Endothelial cell of umbilical vein (primary cell): ENCODE measurements around the gene KAZN. TPM values are rescaled to one million over a fixed set of nuclear protein-coding genes. Genes with fewer than 3 reads are reported as not detected.

Experiments used
- BruUV-seq: library from RNA; stranded (reverse); fragments of 400-500 nt; replicated peaks from 2 replicates; lab custom pipeline; 2021; lab: Mats Ljungman, UMichigan
- CTCF ChIA-PET: fragments of 300-600, 350-600 bp; sonication (Branson Sonifier 250); formaldehyde crosslinking; loops from one replicate; lab custom pipeline; 2021; ENCODE audit warnings: antibody characterized with exemption, inconsistent platforms; lab: Charles Lee
- POLR2A ChIA-PET: fragments of 300-600, 350-600 bp; sonication (Branson Sonifier 250); formaldehyde crosslinking; loops from one replicate; lab custom pipeline; 2021; ENCODE audit warnings: antibody characterized with exemption, inconsistent platforms; lab: Charles Lee
- DNase-seq: peaks from one replicate; pipeline ENCODE4 v3.0.0-alpha.2; 2011; ENCODE audit warnings: low read depth, low spot score
- FAIRE-seq: peaks from 2 replicates; lab custom pipeline; 2011; peaks lifted over from hg19 to GRCh38; lab: Jason Lieb, UNC
- H2AFZ ChIP-seq: 2 replicates; pipeline ENCODE4 v1.6.0; 2012; ENCODE audit warnings: low read depth, low read length, control low read depth, inconsistent platforms
- H3K27ac ChIP-seq: 2 replicates; pipeline ENCODE4 v1.5.1; 2011; ENCODE audit warnings: low read depth, mild to moderate bottlenecking, control low read depth, low read length, moderate library complexity; ENCODE audit not compliant: insufficient read depth
- H3K27me3 ChIP-seq, 2 experiments: 2 replicates each; pipeline versions ENCODE4 v1.6.0 to v1.6.1; 2011; ENCODE audit warnings: low read length in 2 of 2, mixed read lengths in 1 of 2; ENCODE audit not compliant: control insufficient read depth in 2 of 2, insufficient read depth in 2 of 2
- H3K36me3 ChIP-seq, 2 experiments: 2 replicates in 1 of 2; 3 replicates in 1 of 2; pipeline ENCODE4 v1.5.1; 2011; ENCODE audit warnings: low read length in 2 of 2, mild to moderate bottlenecking in 1 of 2, moderate library complexity in 1 of 2; ENCODE audit not compliant: control insufficient read depth in 2 of 2, insufficient read depth in 2 of 2; ENCODE audit errors: extremely low read depth in 1 of 2
- H3K4me1 ChIP-seq: 3 replicates; pipeline ENCODE4 v1.5.1; 2011; ENCODE audit warnings: mild to moderate bottlenecking, low read length; ENCODE audit not compliant: control insufficient read depth, insufficient read depth; ENCODE audit errors: extremely low read depth
- H3K4me2 ChIP-seq: 2 replicates; pipeline ENCODE4 v1.6.1; 2011; ENCODE audit warnings: low read length, control low read depth, mixed read lengths; ENCODE audit not compliant: insufficient read depth
- H3K4me3 ChIP-seq, 3 experiments: fragments of 200-600 bp in 1 of 3; sonication (generic), shearing (Covaris generic) in 1 of 3; replicated peaks in 1 of 3; 2 replicates each; pipeline ENCODE4 v1.5.1; 2011 to 2016; ENCODE audit warnings: control low read depth in 3 of 3, low read length in 3 of 3, mild to moderate bottlenecking in 2 of 3, inconsistent platforms in 1 of 3, low read depth in 1 of 3, moderate library complexity in 1 of 3; ENCODE audit not compliant: insufficient read depth in 1 of 3
- H3K79me2 ChIP-seq: 2 replicates; pipeline ENCODE4 v1.6.0; 2012; ENCODE audit warnings: low read length, inconsistent platforms; ENCODE audit not compliant: control insufficient read depth, insufficient read depth
- H3K9ac ChIP-seq: replicated peaks from 2 replicates; pipeline ENCODE3; 2011; ENCODE audit warnings: low read length, control low read depth; ENCODE audit not compliant: insufficient read depth; ENCODE audit errors: extremely low read depth
- H3K9me1 ChIP-seq: replicated peaks from 3 replicates; pipeline ENCODE4 v1.6.0; 2011; ENCODE audit warnings: mild to moderate bottlenecking, low read length; ENCODE audit not compliant: control insufficient read depth, insufficient read depth; ENCODE audit errors: extremely low read depth
- H3K9me3 ChIP-seq: replicated peaks from 2 replicates; pipeline ENCODE4 v1.5.1; 2012; ENCODE audit warnings: low read length, inconsistent platforms; ENCODE audit not compliant: control insufficient read depth, insufficient read depth
- H4K20me1 ChIP-seq: replicated peaks from 2 replicates; pipeline ENCODE3; 2011; ENCODE audit warnings: mild to moderate bottlenecking, low read length; ENCODE audit not compliant: control insufficient read depth, insufficient read depth; ENCODE audit errors: extremely low read depth
- EZH2 ChIP-seq: IDR thresholded peaks from 2 replicates; pipeline ENCODE4 v1.6.1; 2012; ENCODE audit warnings: borderline replicate concordance, low read depth, mild to moderate bottlenecking, moderate library complexity, low read length, inconsistent platforms; ENCODE audit not compliant: severe bottlenecking
- FOS ChIP-seq: IDR thresholded peaks from 2 replicates; pipeline ENCODE4 v1.6.1; 2011; ENCODE audit warnings: mild to moderate bottlenecking, low read length, moderate library complexity, borderline replicate concordance; ENCODE audit not compliant: insufficient read depth
- GATA2 ChIP-seq: IDR thresholded peaks from 2 replicates; pipeline ENCODE4 v1.7.0; 2011; ENCODE audit warnings: low read depth, mild to moderate bottlenecking, moderate library complexity, mixed read lengths, low read length; ENCODE audit not compliant: insufficient read length, insufficient read depth
- JUN ChIP-seq: IDR thresholded peaks from 2 replicates; pipeline ENCODE4 v1.6.1; 2011; ENCODE audit warnings: borderline replicate concordance, low read depth; ENCODE audit not compliant: insufficient read length, insufficient read depth
- MYC ChIP-seq: IDR thresholded peaks from one replicate; pipeline ENCODE4 v1.6.1; 2011; ENCODE audit warnings: mild to moderate bottlenecking, low read depth, low read length
- POLR2A ChIP-seq: IDR thresholded peaks from 2 replicates; pipeline ENCODE4 v1.6.1; 2012; ENCODE audit warnings: low read depth, mild to moderate bottlenecking, control low read depth, low read length
- POLR2AphosphoS5 ChIP-seq: IDR thresholded peaks from 2 replicates; pipeline ENCODE4 v1.6.1; 2012; ENCODE audit warnings: low read depth, mild to moderate bottlenecking, control low read depth, low read length, moderate library complexity; ENCODE audit not compliant: insufficient read depth
- dilution Hi-C: fragments of 300-500 bp; cut with MboI; formaldehyde crosslinking; loops from one replicate; pipeline ENCODE4 v1.15.0; 2019; ENCODE audit warnings: low sequenced_read_pairs; ENCODE audit not compliant: extremely low pct_ligation_motif_present
- intact Hi-C: fragments of 100-400 bp; cut with micrococcal nuclease; formaldehyde crosslinking; loops from one replicate; pipeline ENCODE4 v1.10.0; 2022
- polyA plus RNA-seq, 4 experiments: library from polyadenylated mRNA; depleted of rRNA in 3 of 4; stranded (reverse) in 3 of 4; unstranded in 1 of 4; fragments of >200 nt; gene quantifications; 2 replicates each; pipeline versions ENCODE4 v1.2.1 to v1.2.3, GENCODE V29; 2011 to 2012; ENCODE audit warnings: missing spikeins in 1 of 4
- total RNA-seq: library from RNA; stranded (reverse); gene quantifications from 2 replicates; pipeline ENCODE4 v1.2.3, GENCODE V29; 2021
- TF ChIP-seq, protein P1 (sequence below), 2 donors: IDR thresholded peaks; 1 replicate in 1 of 2; 2 replicates in 1 of 2; pipeline ENCODE4 v1.5.1; 2011; ENCODE audit warnings: low read length in 2 of 2, mild to moderate bottlenecking in 2 of 2, moderate library complexity in 2 of 2, control low read depth in 1 of 2, inconsistent platforms in 1 of 2, low read depth in 1 of 2; ENCODE audit not compliant: insufficient read depth in 1 of 2; ENCODE audit errors: extremely low read depth in 1 of 2
- TF ChIP-seq, protein P2 (sequence below): IDR thresholded peaks from 2 replicates; pipeline ENCODE4 v1.6.1; 2011; ENCODE audit not compliant: insufficient read depth, insufficient read length

The KAZN gene
- total and polyA plus RNA-seq, 2 donors (not counting 3 experiments of a cell fraction or from before 2014, with no cell fraction given): 1.6 to 5.8 TPM

DNA sequence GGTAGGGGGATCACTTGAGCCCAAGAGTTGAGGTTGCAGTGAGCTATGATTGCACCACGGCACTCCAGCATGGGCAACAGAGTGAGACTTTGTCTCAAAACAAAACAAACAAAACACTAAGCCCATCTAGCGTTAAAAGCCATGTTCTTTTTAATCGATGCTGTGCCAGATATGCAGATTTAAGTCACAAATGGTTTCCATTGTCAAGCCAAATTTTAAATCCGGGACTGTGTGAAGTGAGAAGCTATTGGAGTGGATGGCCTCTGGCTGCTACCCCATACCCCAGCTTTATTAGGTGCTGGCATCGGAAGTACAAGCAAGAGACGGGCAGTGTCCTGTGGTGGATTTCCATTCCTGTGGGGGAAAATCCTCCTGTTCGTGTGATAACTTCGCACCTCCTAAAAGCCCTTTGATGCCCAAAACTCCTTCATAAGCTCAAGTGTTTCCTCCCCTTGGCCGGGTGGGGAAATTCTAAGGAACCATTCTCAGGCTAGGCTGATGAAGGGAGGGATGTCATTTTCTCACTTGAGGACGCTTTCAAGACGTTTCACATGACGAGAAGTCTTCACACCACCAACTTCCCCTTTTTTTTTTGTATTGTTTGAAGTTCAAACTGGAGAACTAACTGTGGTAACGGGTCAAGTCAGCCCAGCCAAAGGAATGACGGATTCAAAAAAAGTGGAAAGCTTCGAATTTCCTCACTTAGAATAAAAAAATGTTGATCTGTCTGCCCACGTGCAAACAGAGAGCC is 140.8 kb downstream of the KAZN start:
- BruUV-seq: no TSS peak
- DNase-seq (no peak), FAIRE-seq (no peak)
- no peak overlapping the region for H2AFZ ChIP-seq
- no peak overlapping the region for H3K9ac ChIP-seq
- no peaks in the 10 kb centered on the region for H4K20me1 ChIP-seq
- ChIA-PET POLR2A (no interaction called here), CTCF (no interaction called here)
- no peak overlapping the region for H3K4me2 ChIP-seq
- no peaks in the 10 kb centered on the region for H3K79me2 ChIP-seq
- H3K4me3 ChIP-seq: no peak overlapping the region
- no peaks in the 10 kb centered on the region for H3K36me3 ChIP-seq
- no peaks in the 10 kb centered on the region for H3K27me3 ChIP-seq
- no peaks in the 10 kb centered on the region for H3K4me1 ChIP-seq
- TF ChIP-seq GATA2 (no peak), JUN (no peak), FOS (no peak), POLR2AphosphoS5 (no peak), POLR2A (no peak), EZH2 (no peak), MYC (no peak)
- TF ChIP-seq, protein P1, sequence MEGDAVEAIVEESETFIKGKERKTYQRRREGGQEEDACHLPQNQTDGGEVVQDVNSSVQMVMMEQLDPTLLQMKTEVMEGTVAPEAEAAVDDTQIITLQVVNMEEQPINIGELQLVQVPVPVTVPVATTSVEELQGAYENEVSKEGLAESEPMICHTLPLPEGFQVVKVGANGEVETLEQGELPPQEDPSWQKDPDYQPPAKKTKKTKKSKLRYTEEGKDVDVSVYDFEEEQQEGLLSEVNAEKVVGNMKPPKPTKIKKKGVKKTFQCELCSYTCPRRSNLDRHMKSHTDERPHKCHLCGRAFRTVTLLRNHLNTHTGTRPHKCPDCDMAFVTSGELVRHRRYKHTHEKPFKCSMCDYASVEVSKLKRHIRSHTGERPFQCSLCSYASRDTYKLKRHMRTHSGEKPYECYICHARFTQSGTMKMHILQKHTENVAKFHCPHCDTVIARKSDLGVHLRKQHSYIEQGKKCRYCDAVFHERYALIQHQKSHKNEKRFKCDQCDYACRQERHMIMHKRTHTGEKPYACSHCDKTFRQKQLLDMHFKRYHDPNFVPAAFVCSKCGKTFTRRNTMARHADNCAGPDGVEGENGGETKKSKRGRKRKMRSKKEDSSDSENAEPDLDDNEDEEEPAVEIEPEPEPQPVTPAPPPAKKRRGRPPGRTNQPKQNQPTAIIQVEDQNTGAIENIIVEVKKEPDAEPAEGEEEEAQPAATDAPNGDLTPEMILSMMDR (IDR thresholded peaks at IDR 0.05; ENCODE audit: extremely low read depth in 1 of 2, insufficient read depth in 1 of 2, low read depth in 1 of 2, low read length in 2 of 2): no peak
- TF ChIP-seq, protein P2, sequence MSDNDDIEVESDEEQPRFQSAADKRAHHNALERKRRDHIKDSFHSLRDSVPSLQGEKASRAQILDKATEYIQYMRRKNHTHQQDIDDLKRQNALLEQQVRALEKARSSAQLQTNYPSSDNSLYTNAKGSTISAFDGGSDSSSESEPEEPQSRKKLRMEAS: no peak
- no peaks in the 10 kb centered on the region for H3K9me3 ChIP-seq
- H3K27ac ChIP-seq: no peak overlapping the region
- no peaks in the 10 kb centered on the region for H3K9me1 ChIP-seq
- dilution Hi-C loops: no loop called here
- intact Hi-C loops: no loop called here
